H1 (cell line): ENCODE results near the gene RALGAPA2. TPM values are rescaled to one million over a fixed set of nuclear protein-coding genes. Genes with fewer than 3 reads are reported as not detected.

Experiments
- CTCF ChIA-PET: fragments of 300-600 bp; sonication (Branson Sonifier 250); formaldehyde crosslinking; loops from one replicate; lab custom pipeline; 2021; ENCODE audit not compliant: partially characterized antibody; lab: Charles Lee
- POLR2A ChIA-PET: fragments of 300-600 bp; sonication (Branson Sonifier 250); formaldehyde crosslinking; loops from one replicate; lab custom pipeline; 2021; ENCODE audit warnings: inconsistent platforms; ENCODE audit not compliant: partially characterized antibody; lab: Charles Lee
- DNase-seq, 2 experiments: peaks; one replicate each; pipeline versions ENCODE4 v3.0.0 to v3.0.0-alpha.2; 2010 to 2022; ENCODE audit warnings: low spot score in 2 of 2, low read depth in 1 of 2, mixed read lengths in 1 of 2
- FAIRE-seq: peaks from 2 replicates; lab custom pipeline; 2011; peaks lifted over from hg19 to GRCh38; lab: Jason Lieb, UNC
- H2AFZ ChIP-seq: 2 replicates; pipeline ENCODE4 v1.8.1; 2012; ENCODE audit warnings: low read length, inconsistent platforms
- H2AK5ac ChIP-seq: 2 replicates; pipeline ENCODE4 v1.6.1; 2013; ENCODE audit warnings: low read depth, low read length
- H2BK120ac ChIP-seq: replicated peaks from 2 replicates; pipeline ENCODE3; 2013; ENCODE audit warnings: low read depth, low read length, inconsistent platforms
- H2BK12ac ChIP-seq: 2 replicates; pipeline ENCODE4 v1.6.1; 2013; ENCODE audit warnings: low read depth, low read length
- H2BK15ac ChIP-seq: 2 replicates; pipeline ENCODE4 v1.6.1; 2013; ENCODE audit warnings: low read length
- H2BK20ac ChIP-seq: 2 replicates; pipeline ENCODE4 v1.6.1; 2013; ENCODE audit warnings: low read length
- H2BK5ac ChIP-seq: 2 replicates; pipeline ENCODE4 v1.6.1; 2013; ENCODE audit warnings: low read depth, low read length
- H3K14ac ChIP-seq: 2 replicates; pipeline ENCODE4 v1.6.1; 2013; ENCODE audit warnings: inconsistent platforms; ENCODE audit not compliant: insufficient read length
- H3K18ac ChIP-seq: 2 replicates; pipeline ENCODE4 v1.6.1; 2013; ENCODE audit warnings: low read length; ENCODE audit errors: extremely low read depth
- H3K23ac ChIP-seq: 2 replicates; pipeline ENCODE4 v1.6.1; 2013; ENCODE audit warnings: inconsistent platforms; ENCODE audit not compliant: insufficient read length
- H3K23me2 ChIP-seq: 2 replicates; pipeline ENCODE4 v1.6.1; 2013; ENCODE audit warnings: low read depth, low read length
- H3K27ac ChIP-seq: 2 replicates; pipeline ENCODE4 v1.6.1; 2011; ENCODE audit warnings: low read depth, low read length, inconsistent platforms
- H3K27me3 ChIP-seq, 4 experiments: replicated peaks in 1 of 4; 1 replicate in 1 of 4; 2 replicates in 3 of 4; pipeline versions ENCODE4 v1.6.1 to v1.8.1; 2011 to 2013; ENCODE audit warnings: low read length in 3 of 4, mild to moderate bottlenecking in 3 of 4, inconsistent platforms in 2 of 4, mixed read lengths in 2 of 4, moderate library complexity in 1 of 4; ENCODE audit not compliant: control insufficient read depth in 3 of 4, insufficient read depth in 3 of 4; ENCODE audit errors: extremely low read depth in 1 of 4
- H3K36me3 ChIP-seq, 4 experiments: 2 replicates each; pipeline versions ENCODE4 v1.6.1 to v1.8.1; 2011 to 2013; ENCODE audit warnings: mild to moderate bottlenecking in 4 of 4, low read length in 3 of 4, moderate library complexity in 2 of 4, control low read depth in 1 of 4, inconsistent platforms in 1 of 4; ENCODE audit not compliant: insufficient read depth in 4 of 4, control insufficient read depth in 2 of 4
- H3K4ac ChIP-seq: replicated peaks from 2 replicates; pipeline ENCODE3; 2013; ENCODE audit warnings: low read length, low read depth, mixed read lengths, inconsistent platforms; ENCODE audit not compliant: insufficient read length
- H3K4me1 ChIP-seq, 4 experiments: replicated peaks in 1 of 4; 1 replicate in 1 of 4; 2 replicates in 3 of 4; pipeline versions ENCODE4 v1.6.1 to v1.8.1; 2011 to 2013; ENCODE audit warnings: low read length in 3 of 4, inconsistent platforms in 2 of 4, mixed read lengths in 1 of 4; ENCODE audit not compliant: insufficient read depth in 4 of 4, control insufficient read depth in 3 of 4
- H3K4me2 ChIP-seq, 2 experiments: 2 replicates each; pipeline versions ENCODE4 v1.6.1 to v1.8.1; 2011 to 2013; ENCODE audit warnings: low read depth in 2 of 2, low read length in 2 of 2, control low read depth in 1 of 2, inconsistent platforms in 1 of 2, mild to moderate bottlenecking in 1 of 2; ENCODE audit not compliant: insufficient read depth in 1 of 2
- H3K4me3 ChIP-seq, 4 experiments: fragments of 200-600, 300-600 bp in 1 of 4; sonication (generic), shearing (Covaris generic), sonication (Bioruptor Twin) in 1 of 4; 2 replicates each; pipeline versions ENCODE4 v1.5.1 to v1.8.1; 2011 to 2016; ENCODE audit warnings: low read length in 4 of 4, low read depth in 3 of 4, control low read depth in 2 of 4, inconsistent platforms in 2 of 4, mild to moderate bottlenecking in 2 of 4, mixed read lengths in 1 of 4, moderate library complexity in 1 of 4; ENCODE audit not compliant: insufficient read depth in 2 of 4; ENCODE audit errors: extremely low read depth in 1 of 4
- H3K56ac ChIP-seq: replicated peaks from 2 replicates; pipeline ENCODE3; 2013; ENCODE audit warnings: low read depth, mild to moderate bottlenecking, mixed read lengths, low read length, inconsistent platforms; ENCODE audit not compliant: insufficient read length
- H3K79me1 ChIP-seq: 2 replicates; pipeline ENCODE4 v1.6.1; 2013; ENCODE audit warnings: low read depth, low read length, control low read depth
- H3K79me2 ChIP-seq, 2 experiments: 2 replicates each; pipeline versions ENCODE4 v1.6.1 to v1.8.1; 2012 to 2013; ENCODE audit warnings: low read length in 2 of 2, mild to moderate bottlenecking in 2 of 2, inconsistent platforms in 1 of 2; ENCODE audit not compliant: insufficient read depth in 2 of 2, control insufficient read depth in 1 of 2
- H3K9ac ChIP-seq, 4 experiments: replicated peaks in 1 of 4; 1 replicate in 1 of 4; 2 replicates in 3 of 4; pipeline versions ENCODE4 v1.6.1 to v1.8.1; 2011 to 2013; ENCODE audit warnings: low read depth in 3 of 4, low read length in 3 of 4, control low read depth in 2 of 4, mild to moderate bottlenecking in 2 of 4, moderate library complexity in 2 of 4, inconsistent platforms in 1 of 4; ENCODE audit errors: extremely low read depth in 1 of 4
- H3K9me3 ChIP-seq, 2 experiments: 2 replicates each; pipeline versions ENCODE4 v1.6.1 to v1.8.1; 2012 to 2013; ENCODE audit warnings: mild to moderate bottlenecking in 2 of 2, moderate library complexity in 2 of 2, control low read depth in 1 of 2, inconsistent platforms in 1 of 2, low read depth in 1 of 2, low read length in 1 of 2, mixed read lengths in 1 of 2; ENCODE audit not compliant: insufficient read depth in 2 of 2
- H4K20me1 ChIP-seq, 2 experiments: replicated peaks in 1 of 2; 2 replicates each; pipeline versions ENCODE3 to v1.8.1; 2011 to 2013; ENCODE audit warnings: inconsistent platforms in 2 of 2, low read length in 2 of 2, mild to moderate bottlenecking in 1 of 2; ENCODE audit not compliant: insufficient read depth in 2 of 2, control insufficient read depth in 1 of 2
- H4K5ac ChIP-seq: 2 replicates; pipeline ENCODE4 v1.6.1; 2013; ENCODE audit warnings: low read length, low read depth, mixed read lengths, inconsistent platforms; ENCODE audit not compliant: insufficient read length
- H4K8ac ChIP-seq: 2 replicates; pipeline ENCODE4 v1.8.0; 2013; ENCODE audit warnings: mild to moderate bottlenecking, moderate library complexity, low read length, inconsistent platforms; ENCODE audit not compliant: insufficient read depth; ENCODE audit errors: extremely low read depth
- H4K91ac ChIP-seq: replicated peaks from 2 replicates; pipeline ENCODE3; 2013; ENCODE audit warnings: low read length, mixed read lengths, inconsistent platforms; ENCODE audit not compliant: insufficient read length
- ASH2L ChIP-seq: fragments of 200-600, 300-600 bp; sonication (generic); IDR thresholded peaks from one replicate; pipeline ENCODE4 v1.7.1; 2017; ENCODE audit warnings: low read length
- E2F6 ChIP-seq: IDR thresholded peaks from 2 replicates; pipeline ENCODE4 v1.6.1; 2012; ENCODE audit warnings: inconsistent platforms
- EP300 ChIP-seq, 2 experiments: IDR thresholded peaks; 1 replicate in 1 of 2; 2 replicates in 1 of 2; pipeline ENCODE4 v1.6.1; 2011 to 2012; ENCODE audit warnings: low read depth in 2 of 2, low read length in 2 of 2, mild to moderate bottlenecking in 2 of 2, borderline replicate concordance in 1 of 2, inconsistent platforms in 1 of 2, moderate library complexity in 1 of 2
- GTF2F1 ChIP-seq: IDR thresholded peaks from 2 replicates; pipeline ENCODE4 v1.6.1; 2012; ENCODE audit warnings: low read depth, low read length, improper control_type of control experiment, borderline replicate concordance
- HDAC6 ChIP-seq: IDR thresholded peaks from one replicate; pipeline ENCODE4 v1.7.1; 2012; ENCODE audit warnings: low read depth, mild to moderate bottlenecking, inconsistent platforms, low read length, moderate library complexity
- NRF1 ChIP-seq: IDR thresholded peaks from 2 replicates; pipeline ENCODE4 v1.6.1; 2011; ENCODE audit warnings: mild to moderate bottlenecking, low read depth, low read length, improper control_type of control experiment
- POLR2A ChIP-seq, 2 experiments: IDR thresholded peaks; 1 replicate in 1 of 2; 2 replicates in 1 of 2; pipeline ENCODE4 v1.6.1; 2011; ENCODE audit warnings: low read depth in 2 of 2, low read length in 2 of 2, mild to moderate bottlenecking in 2 of 2; ENCODE audit errors: control extremely low read depth in 1 of 2
- POLR2AphosphoS5 ChIP-seq: IDR thresholded peaks from 2 replicates; pipeline ENCODE4 v1.6.1; 2011; ENCODE audit warnings: low read depth, low read length
- WGBS, 2 experiments: shearing (Covaris generic) in 1 of 2; methylation state at CpG; one replicate each; pipeline versions ENCODE4 v1.1.6 to v1.1.7; 2013 to 2015; ENCODE audit warnings: low lambda C conversion rate in 2 of 2, mixed read lengths in 2 of 2, inconsistent platforms in 1 of 2, low coverage in 1 of 2, missing lambda C conversion rate in 1 of 2; ENCODE audit not compliant: insufficient replicate concordance in 2 of 2, insufficient coverage in 1 of 2, insufficient read length in 1 of 2; ENCODE audit errors: extremely low coverage in 1 of 2, missing lambda C conversion rate in 1 of 2; 5-methylcytosine and 5-hydroxymethylcytosine counted together
- polyA plus RNA-seq, 7 experiments: library from polyadenylated mRNA; depleted of rRNA in 3 of 7; stranded (reverse) in 5 of 7; unstranded in 2 of 7; fragments of >200 nt in 5 of 7; fragments of 200-250 nt in 2 of 7; gene quantifications; 1 replicate in 5 of 7; 2 replicates in 1 of 7; 4 replicates in 1 of 7; pipeline versions ENCODE4 v1.2.1 to v1.2.3, GENCODE V29; 2011 to 2013; ENCODE audit warnings: missing spikeins in 2 of 7, mixed read lengths in 2 of 7
- total RNA-seq: library from RNA; stranded (reverse); fragmentation: NEBNext Ultra II Directional; extraction: Animal tissue kit (Norgen Biotek cat#: 25700); gene quantifications from 2 replicates; pipeline ENCODE4 v1.2.1, GENCODE V29; 2021
- TF ChIP-seq, protein P1 (sequence below), 3 experiments: IDR thresholded peaks; 1 replicate in 2 of 3; 2 replicates in 1 of 3; pipeline versions ENCODE4 v1.5.1 to v1.6.1; 2011; ENCODE audit warnings: low read length in 3 of 3, mild to moderate bottlenecking in 3 of 3, inconsistent platforms in 2 of 3, low read depth in 1 of 3, moderate library complexity in 1 of 3; ENCODE audit not compliant: insufficient read depth in 1 of 3; ENCODE audit errors: control extremely low read depth in 1 of 3

Gene RALGAPA2
- total and polyA plus RNA-seq, 2 of the 8 experiments (the other 6 are each of a cell fraction or from before 2014, with no cell fraction given) = 5.1 to 25.5 TPM

- H3K27ac ChIP-seq = no peak overlapping the region
- ChIA-PET POLR2A (interaction anchor here (1.0 kb wide), 1 partner anchor 111 kb away, joined by 3 read pairs; no protein-coding TSS in a partner anchor), CTCF (no interaction called here)
- peak overlapping the region in 2 of 4 experiments; percentile 19 to 25; a peak in 3 of 7 replicates for H3K9ac ChIP-seq
- no peak overlapping the region for H3K56ac ChIP-seq
- H3K4me3 ChIP-seq = peak overlapping the region; percentile 21 to 71 (median 54); a peak in 7 of 8 replicates
- H2AK5ac ChIP-seq = no peak overlapping the region
- peak overlapping the region; percentile 81; the same call in 1 of the 2 replicates for H4K8ac ChIP-seq
- WGBS, 2 experiments = 0% methylated on average over 30 of the region's 63 CpGs; no CpG with 5 or more reads in 1 of the 2 experiments
- no peak overlapping the region for H3K14ac ChIP-seq
- no peak overlapping the region for H2BK20ac ChIP-seq
- peaks cover 8 to 36% (median 8%) of the 10 kb centered on the region in 4 experiments for H3K4me1 ChIP-seq
- H2AFZ ChIP-seq = no peak overlapping the region
- peak overlapping the region; percentile 9; the same call in 1 of the 2 replicates for H2BK12ac ChIP-seq
- H3K18ac ChIP-seq = peak overlapping the region; percentile 90
- no peaks in the 10 kb centered on the region for H3K36me3 ChIP-seq
- no peaks in the 10 kb centered on the region for H3K79me2 ChIP-seq
- peak overlapping the region; percentile 46 for H3K4ac ChIP-seq
- no peak overlapping the region for H2BK15ac ChIP-seq
- peak overlapping the region; percentile 69 for H4K91ac ChIP-seq
- H3K79me1 ChIP-seq = no peaks in the 10 kb centered on the region
- H3K27me3 ChIP-seq = peaks cover 32 to 87% (median 67%) of the 10 kb centered on the region in 4 experiments
- H3K9me3 ChIP-seq = no peaks in the 10 kb centered on the region
- H3K4me2 ChIP-seq = peak overlapping the region; percentile 75 to 84
- no peak overlapping the region for H3K23ac ChIP-seq
- peak in 1 of 2 experiments; percentile 84 for DNase-seq
- H4K5ac ChIP-seq = peak overlapping the region; percentile 15
- no peak overlapping the region for H2BK5ac ChIP-seq
- peaks cover 0 to 1% of the 10 kb centered on the region in 2 experiments for H4K20me1 ChIP-seq
- H3K23me2 ChIP-seq = peaks cover 39% of the 10 kb centered on the region; the same call in 1 of the 2 replicates
- no peak for FAIRE-seq
- H2BK120ac ChIP-seq = no peak overlapping the region
- TF ChIP-seq EP300 (IDR thresholded peaks at IDR 0.05; ENCODE audit: borderline replicate concordance in 1 of 2, low read depth in 2 of 2, low read length in 2 of 2) = no peak
- TF ChIP-seq NRF1 = no peak
- TF ChIP-seq E2F6 = peak; percentile 96
- TF ChIP-seq ASH2L = no peak
- TF ChIP-seq GTF2F1 = 0 out of 2 replicates have a peak, but pooled peaks have one; percentile 22
- TF ChIP-seq POLR2AphosphoS5 = no peak
- TF ChIP-seq, protein P1, sequence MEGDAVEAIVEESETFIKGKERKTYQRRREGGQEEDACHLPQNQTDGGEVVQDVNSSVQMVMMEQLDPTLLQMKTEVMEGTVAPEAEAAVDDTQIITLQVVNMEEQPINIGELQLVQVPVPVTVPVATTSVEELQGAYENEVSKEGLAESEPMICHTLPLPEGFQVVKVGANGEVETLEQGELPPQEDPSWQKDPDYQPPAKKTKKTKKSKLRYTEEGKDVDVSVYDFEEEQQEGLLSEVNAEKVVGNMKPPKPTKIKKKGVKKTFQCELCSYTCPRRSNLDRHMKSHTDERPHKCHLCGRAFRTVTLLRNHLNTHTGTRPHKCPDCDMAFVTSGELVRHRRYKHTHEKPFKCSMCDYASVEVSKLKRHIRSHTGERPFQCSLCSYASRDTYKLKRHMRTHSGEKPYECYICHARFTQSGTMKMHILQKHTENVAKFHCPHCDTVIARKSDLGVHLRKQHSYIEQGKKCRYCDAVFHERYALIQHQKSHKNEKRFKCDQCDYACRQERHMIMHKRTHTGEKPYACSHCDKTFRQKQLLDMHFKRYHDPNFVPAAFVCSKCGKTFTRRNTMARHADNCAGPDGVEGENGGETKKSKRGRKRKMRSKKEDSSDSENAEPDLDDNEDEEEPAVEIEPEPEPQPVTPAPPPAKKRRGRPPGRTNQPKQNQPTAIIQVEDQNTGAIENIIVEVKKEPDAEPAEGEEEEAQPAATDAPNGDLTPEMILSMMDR (IDR thresholded peaks at IDR 0.05; ENCODE audit: control extremely low read depth in 1 of 3, insufficient read depth in 1 of 3, low read depth in 1 of 3, low read length in 3 of 3) = no peak
- TF ChIP-seq POLR2A (IDR thresholded peaks at IDR 0.05; ENCODE audit: control extremely low read depth in 1 of 2, low read depth in 2 of 2, low read length in 2 of 2) = peak in 1 of 2 experiments; percentile 60; a peak in 2 of 3 replicates
- TF ChIP-seq HDAC6 = no peak
These were observed 345.4 kb downstream of the RALGAPA2 start for GRCh38 chr20:20366876-20367574.
